KMS-11 (cell line): ENCODE measurements around the gene ZNF253.

Experiments used
- H2AFZ ChIP-seq: fragments of 200-600 bp; sonication (generic); 2 replicates; pipeline ENCODE4 v1.6.1; 2016; ENCODE audit warnings: antibody characterized with exemption, mixed run types, low read depth
- H3K27ac ChIP-seq: fragments of 200-600 bp; sonication (generic); 2 replicates; pipeline ENCODE4 v1.6.1; 2016; ENCODE audit warnings: mild to moderate bottlenecking, mixed run types
- H3K27me3 ChIP-seq: fragments of 200-600 bp; sonication (generic); 2 replicates; pipeline ENCODE4 v1.6.1; 2017; ENCODE audit warnings: mild to moderate bottlenecking, low read depth, mixed run types, moderate library complexity; ENCODE audit not compliant: insufficient read depth
- H3K36me3 ChIP-seq: fragments of 200-600 bp; sonication (generic); 2 replicates; pipeline ENCODE4 v1.6.1; 2017; ENCODE audit warnings: mild to moderate bottlenecking, mixed run types; ENCODE audit not compliant: insufficient read depth
- H3K4me1 ChIP-seq: fragments of 200-600 bp; sonication (generic); 2 replicates; pipeline ENCODE4 v1.6.1; 2016; ENCODE audit warnings: mild to moderate bottlenecking, low read depth, mixed run types; ENCODE audit not compliant: poor library complexity, severe bottlenecking
- H3K4me2 ChIP-seq: fragments of 200-600 bp; sonication (generic); 2 replicates; pipeline ENCODE4 v1.7.0; 2016; ENCODE audit warnings: mild to moderate bottlenecking, mixed run types
- H3K4me3 ChIP-seq: fragments of 200-600 bp; sonication (generic); IDR thresholded peaks from 2 replicates; pipeline ENCODE4 v1.6.1; 2017; ENCODE audit warnings: low read depth, low read length, mixed read lengths; ENCODE audit not compliant: insufficient read depth
- H3K79me2 ChIP-seq: fragments of 200-600 bp; sonication (generic); 2 replicates; pipeline ENCODE4 v1.6.1; 2016; ENCODE audit warnings: low read depth, mixed run types; ENCODE audit not compliant: insufficient read depth
- H3K9ac ChIP-seq: fragments of 200-600 bp; sonication (generic); 2 replicates; pipeline ENCODE4 v1.6.1; 2016; ENCODE audit warnings: mild to moderate bottlenecking, mixed run types
- H4K20me1 ChIP-seq: fragments of 200-600 bp; sonication (generic); 2 replicates; pipeline ENCODE4 v1.6.1; 2016; ENCODE audit warnings: mild to moderate bottlenecking, mixed run types; ENCODE audit not compliant: insufficient read depth
- TF ChIP-seq, protein P1 (sequence below): fragments of 200-600 bp; sonication (generic); conservative IDR thresholded peaks from 2 replicates; pipeline ENCODE4 v1.6.1; 2017; ENCODE audit warnings: low read depth, mild to moderate bottlenecking, antibody characterized with exemption, low read length, moderate library complexity, mixed read lengths

Gene ZNF253

DNA sequence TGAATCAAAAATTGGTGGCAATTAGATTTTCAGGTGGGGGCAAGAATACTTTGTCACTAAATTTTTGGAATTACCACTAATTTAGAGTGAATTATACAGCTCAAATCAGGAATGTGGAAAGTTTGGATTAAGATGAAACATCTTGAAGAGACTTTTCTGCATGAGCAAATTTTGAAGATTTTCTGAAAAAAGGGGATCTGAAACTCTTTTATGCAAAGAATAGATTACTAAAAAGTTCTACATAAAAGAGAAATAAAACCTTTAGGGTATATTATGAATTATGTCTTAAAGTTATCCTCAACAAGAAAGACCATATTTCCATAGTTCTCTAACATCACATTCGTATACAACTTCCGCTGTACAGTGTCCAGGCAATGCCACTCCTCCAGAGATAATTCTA lies 71.7 kb downstream of the ZNF253 start:
- TF ChIP-seq, protein P1, sequence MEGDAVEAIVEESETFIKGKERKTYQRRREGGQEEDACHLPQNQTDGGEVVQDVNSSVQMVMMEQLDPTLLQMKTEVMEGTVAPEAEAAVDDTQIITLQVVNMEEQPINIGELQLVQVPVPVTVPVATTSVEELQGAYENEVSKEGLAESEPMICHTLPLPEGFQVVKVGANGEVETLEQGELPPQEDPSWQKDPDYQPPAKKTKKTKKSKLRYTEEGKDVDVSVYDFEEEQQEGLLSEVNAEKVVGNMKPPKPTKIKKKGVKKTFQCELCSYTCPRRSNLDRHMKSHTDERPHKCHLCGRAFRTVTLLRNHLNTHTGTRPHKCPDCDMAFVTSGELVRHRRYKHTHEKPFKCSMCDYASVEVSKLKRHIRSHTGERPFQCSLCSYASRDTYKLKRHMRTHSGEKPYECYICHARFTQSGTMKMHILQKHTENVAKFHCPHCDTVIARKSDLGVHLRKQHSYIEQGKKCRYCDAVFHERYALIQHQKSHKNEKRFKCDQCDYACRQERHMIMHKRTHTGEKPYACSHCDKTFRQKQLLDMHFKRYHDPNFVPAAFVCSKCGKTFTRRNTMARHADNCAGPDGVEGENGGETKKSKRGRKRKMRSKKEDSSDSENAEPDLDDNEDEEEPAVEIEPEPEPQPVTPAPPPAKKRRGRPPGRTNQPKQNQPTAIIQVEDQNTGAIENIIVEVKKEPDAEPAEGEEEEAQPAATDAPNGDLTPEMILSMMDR: no peak
- H3K4me1 ChIP-seq: no peaks in the 10 kb centered on the region
- H3K27ac ChIP-seq: no peak overlapping the region
- no peaks in the 10 kb centered on the region for H4K20me1 ChIP-seq
- H3K79me2 ChIP-seq: no peaks in the 10 kb centered on the region
- H3K9ac ChIP-seq: no peak overlapping the region
- no peak overlapping the region for H3K4me2 ChIP-seq
- H3K36me3 ChIP-seq: no peaks in the 10 kb centered on the region
- H3K27me3 ChIP-seq: no peaks in the 10 kb centered on the region
- H3K4me3 ChIP-seq: no peak overlapping the region
- H2AFZ ChIP-seq: no peak overlapping the region

- no peak overlapping the region for H3K27ac ChIP-seq
- no peaks in the 10 kb centered on the region for H3K27me3 ChIP-seq
- no peak overlapping the region for H3K9ac ChIP-seq
- no peak overlapping the region for H3K4me2 ChIP-seq
- H3K36me3 ChIP-seq: no peaks in the 10 kb centered on the region
- no peak overlapping the region for H3K4me3 ChIP-seq
- H4K20me1 ChIP-seq: no peaks in the 10 kb centered on the region
- H3K79me2 ChIP-seq: no peaks in the 10 kb centered on the region
- no peaks in the 10 kb centered on the region for H3K4me1 ChIP-seq
- TF ChIP-seq, protein P1: no peak
- no peak overlapping the region for H2AFZ ChIP-seq
Measured at GRCh38 chr19:19938449-19938848, 72.8 kb downstream of the ZNF253 start.

- TF ChIP-seq, protein P1: no peak
- no peaks in the 10 kb centered on the region for H3K36me3 ChIP-seq
- no peak overlapping the region for H3K9ac ChIP-seq
- no peaks in the 10 kb centered on the region for H3K4me1 ChIP-seq
- no peaks in the 10 kb centered on the region for H3K79me2 ChIP-seq
- H2AFZ ChIP-seq: no peak overlapping the region
- no peak overlapping the region for H3K4me3 ChIP-seq
- no peaks in the 10 kb centered on the region for H4K20me1 ChIP-seq
- H3K27ac ChIP-seq: no peak overlapping the region
- no peak overlapping the region for H3K4me2 ChIP-seq
- H3K27me3 ChIP-seq: no peaks in the 10 kb centered on the region
Measured at GRCh38 chr19:19943848-19944582, 78.3 kb downstream of the ZNF253 start.
